Prostate gland (tissue), 2 donors: Measurements from ENCODE around the gene CST2. TPM values are rescaled to one million over a fixed set of nuclear protein-coding genes. Genes with fewer than 3 reads are reported as not detected.

Source experiments
- DNase-seq: peaks from one replicate; pipeline ENCODE4 v3.0.0-alpha.2; 2019; ENCODE audit warnings: low spot score
- H3K27ac ChIP-seq, 2 donors: fragments of 200-600 bp; sonication (generic); 2 replicates each; pipeline ENCODE4 v1.5.1; 2017 to 2019
- H3K27me3 ChIP-seq: fragments of 200-600 bp; sonication (generic); replicated peaks from 2 replicates; pipeline ENCODE4 v1.5.1; 2019; ENCODE audit not compliant: insufficient read depth
- H3K36me3 ChIP-seq, 2 donors: fragments of 200-600 bp; sonication (generic); 1 replicate in 1 of 2; 2 replicates in 1 of 2; pipeline versions ENCODE4 v1.5.1 to v1.8.1; 2017 to 2019
- H3K4me1 ChIP-seq: fragments of 200-600 bp; sonication (generic); replicated peaks from 2 replicates; pipeline ENCODE4 v1.5.1; 2019
- H3K4me3 ChIP-seq, 2 donors: fragments of 200-600 bp; sonication (generic); 2 replicates each; pipeline ENCODE4 v1.5.1; 2017 to 2019
- H3K9me3 ChIP-seq: fragments of 200-600 bp; sonication (generic); 2 replicates; pipeline ENCODE4 v1.5.1; 2017
- CTCF ChIP-seq, 4 experiments: fragments of 200-600 bp in 2 of 4; fragments of 450-650 bp in 2 of 4; sonication (generic) in 2 of 4; IDR thresholded peaks; 1 replicate in 3 of 4; 2 replicates in 1 of 4; pipeline ENCODE4 v1.5.1; 2016 to 2019; ENCODE audit warnings: antibody characterized with exemption in 4 of 4, mild to moderate bottlenecking in 2 of 4, moderate library complexity in 2 of 4
- POLR2A ChIP-seq: fragments of 450-650 bp; IDR thresholded peaks from one replicate; pipeline ENCODE4 v1.6.1; 2016; ENCODE audit warnings: antibody characterized with exemption, mild to moderate bottlenecking
- POLR2AphosphoS5 ChIP-seq: sonication (generic); formaldehyde crosslinking; IDR thresholded peaks from one replicate; pipeline ENCODE4 v1.6.1; 2017; ENCODE audit warnings: antibody characterized with exemption
- WGBS: methylation state at CpG from one replicate; pipeline ENCODE4 v1.1.5; 2018; 5-methylcytosine and 5-hydroxymethylcytosine counted together
- intact Hi-C: fragments of 100-400 bp; cut with DNase I; formaldehyde crosslinking; loops from one replicate; pipeline ENCODE4 v1.14.2; 2022
- total RNA-seq, 2 donors: library from RNA; depleted of rRNA; stranded (reverse); fragments of >200 nt; gene quantifications; one replicate each; pipeline ENCODE4 v1.1.0, GENCODE V29; 2016

CST2 gene
- total RNA-seq, 2 donors from 2014 or later: not detected

DNA sequence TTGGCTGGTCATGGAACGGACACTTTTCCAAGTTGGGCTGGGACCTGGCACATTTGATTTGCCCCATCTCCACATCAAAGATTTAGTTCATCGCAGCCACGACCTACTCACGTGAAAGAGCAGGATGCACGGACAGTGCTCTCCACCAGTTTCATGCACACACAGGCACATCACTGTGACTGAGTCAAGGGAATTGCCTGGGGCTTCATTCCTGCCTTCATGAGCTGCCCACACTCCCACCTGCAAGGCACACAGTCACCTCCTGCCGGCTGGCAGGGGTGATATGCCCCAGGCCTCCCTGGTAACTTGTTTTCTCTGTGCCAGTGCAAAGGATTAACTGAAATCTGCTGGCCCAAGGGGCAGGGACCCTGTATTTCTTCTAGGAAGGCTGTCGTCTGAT lies 52.4 kb downstream of the CST2 start:
- TF ChIP-seq POLR2A: no peak
- TF ChIP-seq POLR2AphosphoS5: no peak
- TF ChIP-seq CTCF (IDR thresholded peaks at IDR 0.05): no peak
- H3K4me3 ChIP-seq: no peak overlapping the region

More for the DNA sequence above, 52.4 kb downstream of the CST2 start:
- Histone ChIP-seq H3K27ac (no peak overlapping the region), H3K36me3 (no peaks in the 10 kb centered on the region), H3K27me3 (no peaks in the 10 kb centered on the region), H3K4me1 (no peaks in the 10 kb centered on the region), H3K9me3 (no peaks in the 10 kb centered on the region)
- 66% methylated on average over 7 of the region's 7 CpGs for WGBS
- intact Hi-C loops: no loop called here
- DNase-seq: no peak

Other genes with a start within 250 kb of the CST2 start
- gene CST9, start 220.8 kb downstream of the CST2 start, total RNA-seq: not detected
- 1,000 to 10,000 TPM; 1,170 to 3,384 TPM for gene CST3, start 188.8 kb downstream of the CST2 start, total RNA-seq
- gene CST4, start 137.7 kb downstream of the CST2 start, total RNA-seq: 1 to 10 TPM in 1 of 2 donors, not detected in 1; 7.9 TPM
- gene CST1, start 75.8 kb downstream of the CST2 start, total RNA-seq: 1 to 10 TPM; 1.2 to 8.3 TPM
- not detected for gene CST5, start 53.0 kb upstream of the CST2 start, total RNA-seq
- gene GGTLC1, start 162.1 kb upstream of the CST2 start, total RNA-seq: not detected